IPS-20b (cell line): Measurements from ENCODE around the gene WBP2.
"Not testable (repeated sequence)": the region's sequence is repeated elsewhere in the genome, so short reads cannot be mapped to it uniquely, and the experiment has no call there.

Experiments used
- H3K27ac ChIP-seq: one replicate; pipeline ENCODE4 v1.5.1; 2013; ENCODE audit warnings: low read length
- H3K27me3 ChIP-seq: 2 replicates; pipeline ENCODE4 v1.6.1; 2013; ENCODE audit warnings: mild to moderate bottlenecking, low read length, inconsistent platforms; ENCODE audit not compliant: insufficient read depth
- H3K36me3 ChIP-seq: 2 replicates; pipeline ENCODE4 v1.6.1; 2013; ENCODE audit warnings: low read depth, mild to moderate bottlenecking, inconsistent platforms, low read length, moderate library complexity; ENCODE audit not compliant: insufficient read depth
- H3K4me1 ChIP-seq: 2 replicates; pipeline ENCODE4 v1.6.1; 2013; ENCODE audit warnings: mild to moderate bottlenecking, control low read depth, inconsistent platforms, low read length, moderate library complexity; ENCODE audit not compliant: insufficient read depth
- H3K4me3 ChIP-seq: 2 replicates; pipeline ENCODE4 v1.5.1; 2013; ENCODE audit warnings: mild to moderate bottlenecking, low read length, inconsistent platforms
- H3K9ac ChIP-seq: 2 replicates; pipeline ENCODE4 v1.6.1; 2013; ENCODE audit warnings: low read depth, mild to moderate bottlenecking, inconsistent platforms, low read length, moderate library complexity
- H3K9me3 ChIP-seq: 2 replicates; pipeline ENCODE4 v1.6.1; 2013; ENCODE audit warnings: mild to moderate bottlenecking, low read depth, low read length, inconsistent platforms; ENCODE audit not compliant: insufficient read depth

WBP2 gene

DNA sequence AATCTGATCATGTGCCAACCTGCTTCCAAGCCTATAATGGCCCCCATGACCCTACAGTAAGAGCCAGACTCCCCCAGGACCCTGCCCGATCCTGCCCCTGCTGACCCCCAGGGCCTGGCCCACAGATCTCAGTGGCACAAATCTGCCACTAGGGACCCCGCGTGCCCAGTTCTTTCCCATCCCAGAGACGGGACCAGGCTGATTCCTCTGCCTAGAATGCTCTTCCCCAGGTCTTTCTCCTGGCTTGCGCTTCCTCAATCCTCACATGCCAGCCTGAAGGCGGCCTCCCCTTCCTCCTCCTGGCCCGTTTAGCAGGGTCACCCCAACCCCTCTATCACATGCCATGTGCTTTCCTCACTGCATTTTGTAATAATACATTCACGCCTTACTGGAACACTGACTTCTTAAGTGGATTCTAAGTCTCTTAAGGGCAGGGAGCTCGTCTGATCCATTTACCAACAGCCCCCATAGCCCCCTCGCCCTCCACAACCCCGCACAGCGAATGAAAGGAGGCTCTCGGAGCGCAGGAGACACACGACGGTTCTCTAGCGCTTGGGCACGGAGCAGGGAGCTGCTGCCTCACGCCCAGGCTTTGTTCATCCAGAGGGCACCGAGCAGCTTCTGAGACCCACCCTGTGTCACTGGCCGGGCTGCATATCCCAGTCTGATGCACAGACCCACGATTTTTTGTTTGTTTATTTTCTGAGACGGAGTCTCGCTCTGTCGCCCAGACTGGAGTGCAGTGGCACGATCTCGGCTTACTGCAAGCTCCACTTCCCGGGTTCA lies 40.4 kb upstream of the WBP2 start:
- Histone ChIP-seq H3K9ac (peak overlapping the region; percentile 74; the same call in 1 of the 2 replicates), H3K36me3 (peaks cover 41% of the 10 kb centered on the region), H3K27me3 (no peaks in the 10 kb centered on the region), H3K4me3 (peak overlapping the region; percentile 67), H3K9me3 (no peaks in the 10 kb centered on the region), H3K4me1 (peaks cover 4% of the 10 kb centered on the region; the same call in 1 of the 2 replicates), H3K27ac (no peak overlapping the region)

DNA sequence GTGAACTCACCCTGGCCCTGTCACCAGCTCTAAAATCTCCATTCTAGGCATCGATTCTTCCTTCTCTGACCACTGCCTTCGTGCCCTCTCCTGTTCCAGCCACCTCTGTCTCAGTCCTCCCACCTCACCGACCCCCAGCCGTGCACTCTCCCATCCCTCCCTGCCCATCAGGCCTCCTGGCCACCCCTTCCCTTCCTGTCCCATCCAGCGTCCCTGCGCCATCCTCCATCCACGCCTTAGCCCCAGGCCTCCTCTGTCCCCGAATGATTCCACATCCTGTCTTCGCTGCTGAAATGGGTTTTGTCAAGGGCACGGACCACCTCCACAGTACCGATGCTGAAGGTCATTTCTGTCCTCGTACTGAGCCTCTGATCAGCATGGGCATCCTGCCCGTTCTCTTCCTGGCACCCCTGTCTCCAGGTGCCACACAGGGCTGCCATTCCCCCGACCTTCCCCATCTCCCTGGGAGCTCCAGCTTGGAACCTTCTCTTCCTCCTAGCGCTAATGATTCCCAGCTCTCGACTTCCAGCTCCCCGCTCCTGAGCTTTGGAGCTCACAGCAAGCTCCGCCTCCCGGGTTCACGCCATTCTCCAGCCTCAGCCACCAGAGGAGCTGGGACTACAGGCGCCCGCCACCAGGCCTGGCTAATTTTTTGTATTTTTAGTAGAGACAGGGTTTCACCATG lies 39.1 kb upstream of the WBP2 start:
- Histone ChIP-seq H3K27me3 (no peaks in the 10 kb centered on the region), H3K4me3 (no peak overlapping the region), H3K36me3 (peaks cover 36% of the 10 kb centered on the region), H3K4me1 (peaks cover 4% of the 10 kb centered on the region; the same call in 1 of the 2 replicates), H3K27ac (no peak overlapping the region), H3K9me3 (no peaks in the 10 kb centered on the region), H3K9ac (no peak overlapping the region)

DNA sequence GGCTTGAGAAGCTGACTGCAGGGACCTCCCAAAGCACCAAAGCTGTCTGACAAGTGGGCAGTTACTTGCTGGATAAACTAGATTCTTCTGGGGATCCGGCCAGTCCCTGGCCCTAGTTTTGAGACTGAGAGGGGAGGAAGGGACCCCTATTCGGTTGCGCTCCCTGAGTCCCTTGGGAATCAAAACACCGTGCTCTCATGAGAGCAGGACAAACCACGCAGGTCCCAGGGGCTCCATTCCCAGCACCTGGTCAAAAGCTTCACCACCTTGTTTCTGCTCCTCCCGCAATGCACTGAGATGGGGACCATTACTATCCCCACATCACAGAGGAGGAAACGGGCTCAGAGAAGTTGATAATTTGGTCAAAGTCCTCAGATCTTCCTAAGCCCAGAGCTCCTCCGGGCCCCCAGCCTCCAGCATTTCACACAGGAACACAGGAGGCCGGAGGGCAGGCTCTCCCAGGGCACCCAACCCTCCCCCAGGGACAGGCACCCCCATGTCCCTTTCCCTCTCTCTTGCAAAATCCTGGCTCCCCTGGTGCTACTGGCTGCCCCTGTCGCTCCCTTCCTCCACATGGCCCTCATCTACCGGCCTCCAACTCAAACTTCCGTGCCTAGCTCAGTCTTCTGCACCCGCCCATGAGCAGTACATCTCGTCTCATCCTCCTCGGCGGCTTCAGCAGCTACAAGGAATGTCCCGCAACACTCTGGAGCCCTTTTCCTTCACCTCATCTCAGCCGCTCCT lies 38.3 kb upstream of the WBP2 start:
- peaks cover 4% of the 10 kb centered on the region; the same call in 1 of the 2 replicates for H3K4me1 ChIP-seq
- no peak overlapping the region for H3K4me3 ChIP-seq
- peaks cover 30% of the 10 kb centered on the region for H3K36me3 ChIP-seq
- H3K9me3 ChIP-seq = no peaks in the 10 kb centered on the region
- H3K27me3 ChIP-seq = no peaks in the 10 kb centered on the region
- H3K9ac ChIP-seq = no peak overlapping the region
- no peak overlapping the region for H3K27ac ChIP-seq

DNA sequence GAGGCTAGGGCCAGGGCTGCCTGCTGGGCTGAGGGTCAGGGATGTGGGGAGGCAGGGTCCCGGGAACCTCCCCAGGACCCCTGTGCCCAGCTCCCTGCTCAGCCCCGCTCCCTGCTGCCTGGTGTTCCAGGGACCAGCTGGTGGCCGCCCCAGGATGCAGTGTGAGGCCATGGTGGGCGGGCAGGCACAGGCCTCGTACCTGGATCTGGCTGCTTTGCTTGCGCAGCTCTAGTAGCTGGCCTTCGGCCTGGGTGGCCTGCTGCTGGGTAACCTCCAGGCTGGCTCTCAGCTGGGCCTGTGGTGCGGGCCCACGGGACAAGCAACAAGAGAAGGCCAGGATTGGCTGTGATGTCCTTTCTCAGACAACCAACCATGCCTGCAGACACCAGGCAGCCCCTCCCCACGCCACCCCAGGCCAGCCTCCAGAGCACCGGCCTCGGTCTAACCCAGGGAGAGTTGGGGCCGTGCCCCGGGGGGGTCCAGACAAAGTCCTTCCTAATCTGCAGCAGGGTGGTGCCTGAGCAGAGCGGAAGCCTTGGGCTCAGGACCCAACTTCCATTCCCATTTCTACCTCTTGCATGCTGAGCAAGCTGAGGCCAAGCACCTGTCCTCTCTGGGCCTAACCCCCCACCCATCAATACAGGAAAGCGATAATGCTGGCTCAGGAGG lies 37.6 kb upstream of the WBP2 start:
- Histone ChIP-seq H3K36me3 (peaks cover 23% of the 10 kb centered on the region), H3K4me1 (peaks cover 4% of the 10 kb centered on the region; the same call in 1 of the 2 replicates), H3K9me3 (no peaks in the 10 kb centered on the region), H3K4me3 (no peak overlapping the region), H3K27ac (no peak overlapping the region), H3K9ac (no peak overlapping the region), H3K27me3 (no peaks in the 10 kb centered on the region)

DNA sequence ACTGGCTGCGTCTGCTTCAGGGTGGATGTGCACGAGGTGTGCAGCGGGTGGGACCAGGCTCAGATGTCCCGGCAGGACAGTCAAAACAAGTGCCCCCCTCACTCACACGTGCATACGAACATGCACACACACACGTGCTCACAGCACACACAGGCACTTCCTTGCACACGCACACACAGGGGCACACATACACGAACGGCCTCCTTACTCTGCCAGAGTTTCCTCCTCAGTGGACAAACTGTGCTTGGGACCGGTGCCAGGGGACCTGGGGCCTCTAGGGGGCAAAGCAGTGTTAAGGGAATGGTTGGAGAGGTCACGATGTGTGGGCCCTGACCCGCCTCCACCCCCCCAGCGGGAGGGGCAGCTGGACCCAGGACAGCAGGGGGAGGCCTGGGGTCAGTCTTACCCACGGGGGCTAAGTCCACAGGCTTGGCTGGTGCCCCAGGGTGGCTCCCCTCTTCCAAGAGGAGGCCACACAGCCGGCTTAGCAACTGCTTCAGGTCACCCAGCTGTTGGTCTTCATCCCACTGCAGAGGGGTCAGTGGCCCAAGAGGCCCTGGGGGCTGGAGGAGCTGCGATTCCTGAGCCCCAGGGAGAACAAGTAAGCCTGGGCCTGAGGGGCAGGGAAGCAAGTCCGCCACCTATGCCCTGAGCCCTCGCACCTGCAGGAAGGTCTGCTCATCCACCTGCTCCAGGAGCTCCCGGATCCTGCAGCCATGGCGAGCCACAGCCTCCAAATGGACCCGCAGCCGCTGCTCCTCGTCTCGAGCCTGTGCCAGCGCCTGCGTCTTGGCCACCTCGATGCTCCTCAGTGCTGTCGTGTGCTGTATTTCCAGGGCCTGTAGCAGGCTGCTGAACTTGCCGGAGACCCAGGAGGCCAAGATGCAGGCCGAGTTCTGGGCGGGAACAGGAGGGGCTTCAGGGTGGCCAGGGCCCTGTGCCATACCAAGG lies 36.7 kb upstream of the WBP2 start:
- Histone ChIP-seq H3K9ac (no peak overlapping the region), H3K9me3 (no peaks in the 10 kb centered on the region), H3K27me3 (no peaks in the 10 kb centered on the region), H3K27ac (no peak overlapping the region), H3K4me1 (peaks cover 4% of the 10 kb centered on the region; the same call in 1 of the 2 replicates), H3K4me3 (no peak overlapping the region), H3K36me3 (peaks cover 23% of the 10 kb centered on the region)

DNA sequence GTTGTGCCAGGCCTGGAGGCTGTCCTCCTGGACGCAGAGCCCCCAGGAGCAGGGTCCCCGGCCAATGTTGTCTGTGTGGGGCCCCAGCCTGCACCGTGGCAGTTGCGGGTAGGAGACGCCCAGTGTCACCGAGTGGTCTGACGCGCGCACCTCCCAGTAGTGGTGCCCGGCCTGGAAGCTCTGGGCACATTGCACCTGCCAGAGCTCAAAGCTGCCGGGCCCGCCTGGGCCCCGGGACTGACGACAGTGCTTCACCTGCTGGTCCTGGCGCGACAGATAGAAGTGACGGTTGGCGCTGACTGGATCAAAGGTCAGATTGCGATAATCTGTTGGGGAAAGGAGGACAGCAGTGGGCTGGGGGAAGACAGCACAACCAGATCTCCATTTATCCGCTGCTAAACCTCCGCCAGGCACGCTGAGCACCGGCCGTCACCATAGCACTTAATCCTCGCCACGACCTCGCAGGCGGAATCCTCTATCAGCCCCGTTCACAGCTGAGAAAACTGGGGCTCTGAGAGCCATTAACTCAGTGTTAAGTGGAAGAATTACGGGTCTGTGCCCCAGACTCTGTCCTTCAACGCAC lies 36.0 kb upstream of the WBP2 start:
- no peaks in the 10 kb centered on the region for H3K27me3 ChIP-seq
- H3K27ac ChIP-seq = no peak overlapping the region
- H3K4me1 ChIP-seq = peaks cover 4% of the 10 kb centered on the region; the same call in 1 of the 2 replicates
- peaks cover 23% of the 10 kb centered on the region for H3K36me3 ChIP-seq
- no peaks in the 10 kb centered on the region for H3K9me3 ChIP-seq
- no peak overlapping the region for H3K9ac ChIP-seq
- no peak overlapping the region for H3K4me3 ChIP-seq

DNA sequence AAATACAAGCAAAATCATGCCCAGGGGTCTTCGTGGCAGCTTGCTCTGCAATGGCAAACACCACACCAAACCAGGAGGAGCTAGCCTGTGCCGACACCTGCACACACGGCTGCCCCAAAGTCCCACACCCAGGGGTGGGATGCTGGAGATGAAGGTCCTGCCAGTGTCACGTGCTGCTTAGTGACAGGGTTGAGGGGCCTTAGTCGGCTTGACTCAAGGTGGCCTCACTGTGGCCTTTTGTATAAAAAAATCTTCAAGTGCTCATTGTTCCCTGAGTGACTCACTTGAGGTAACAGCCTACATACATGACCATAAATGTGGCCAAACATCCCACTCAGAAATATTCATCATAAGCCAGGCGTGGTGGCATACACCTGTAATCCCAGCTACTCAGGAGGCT lies 34.3 kb upstream of the WBP2 start:
- H3K27me3 ChIP-seq = no peaks in the 10 kb centered on the region
- no peak overlapping the region for H3K9ac ChIP-seq
- no peak overlapping the region for H3K27ac ChIP-seq
- peaks cover 23% of the 10 kb centered on the region for H3K36me3 ChIP-seq
- H3K4me3 ChIP-seq = no peak overlapping the region
- peaks cover 4% of the 10 kb centered on the region; the same call in 1 of the 2 replicates for H3K4me1 ChIP-seq
- no peaks in the 10 kb centered on the region for H3K9me3 ChIP-seq

DNA sequence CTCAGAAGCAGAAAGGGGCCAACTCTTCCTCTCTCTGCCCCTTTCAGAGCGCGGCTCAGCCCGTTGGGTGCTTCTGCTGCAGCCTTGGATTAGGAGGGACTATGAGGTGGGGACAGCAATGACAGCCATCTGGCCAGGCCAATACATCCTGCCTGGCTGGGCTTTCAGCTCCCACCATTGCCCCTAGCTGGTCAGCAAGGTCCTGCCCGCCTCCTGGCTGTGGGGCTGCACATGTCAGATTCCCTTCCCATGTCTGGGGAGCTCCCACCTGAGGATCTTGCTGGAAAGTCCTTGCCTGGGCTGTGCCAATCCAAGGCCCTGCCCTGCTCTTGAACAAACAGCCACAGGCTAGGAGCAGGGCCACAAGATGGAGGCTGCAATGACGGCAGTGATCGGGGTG lies 33.3 kb upstream of the WBP2 start:
- Histone ChIP-seq H3K27ac (no peak overlapping the region), H3K36me3 (peaks cover 23% of the 10 kb centered on the region)

DNA sequence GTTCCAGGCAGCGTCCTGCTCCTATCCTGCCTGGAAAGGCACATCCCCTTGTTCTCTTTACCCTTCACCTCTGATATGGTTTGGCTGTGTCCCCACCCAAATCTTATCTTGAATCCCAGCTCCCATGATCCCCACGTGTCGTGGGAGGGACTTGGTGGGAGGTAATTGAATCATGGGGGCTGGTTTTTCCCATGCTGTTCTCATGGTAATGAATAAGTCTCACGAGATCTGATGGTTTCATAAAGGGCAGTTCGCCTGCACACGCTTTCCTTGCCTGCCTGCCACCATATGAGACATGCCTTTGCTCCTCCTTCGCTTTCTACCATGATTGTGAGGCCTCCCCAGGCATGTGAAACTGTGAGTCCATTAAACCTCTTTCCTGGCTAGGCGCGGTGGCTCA lies 30.7 kb upstream of the WBP2 start:
- not testable (repeated sequence) for H3K9ac ChIP-seq, H3K27me3 ChIP-seq, H3K4me1 ChIP-seq, H3K9me3 ChIP-seq, H3K4me3 ChIP-seq, H3K27ac ChIP-seq
- peaks cover 12% of the 10 kb centered on the region for H3K36me3 ChIP-seq

More for the DNA sequence above, 33.3 kb upstream of the WBP2 start:
- Histone ChIP-seq H3K4me3 (no peak overlapping the region), H3K9me3 (no peaks in the 10 kb centered on the region), H3K9ac (no peak overlapping the region), H3K27me3 (no peaks in the 10 kb centered on the region), H3K4me1 (no peaks in the 10 kb centered on the region)

DNA sequence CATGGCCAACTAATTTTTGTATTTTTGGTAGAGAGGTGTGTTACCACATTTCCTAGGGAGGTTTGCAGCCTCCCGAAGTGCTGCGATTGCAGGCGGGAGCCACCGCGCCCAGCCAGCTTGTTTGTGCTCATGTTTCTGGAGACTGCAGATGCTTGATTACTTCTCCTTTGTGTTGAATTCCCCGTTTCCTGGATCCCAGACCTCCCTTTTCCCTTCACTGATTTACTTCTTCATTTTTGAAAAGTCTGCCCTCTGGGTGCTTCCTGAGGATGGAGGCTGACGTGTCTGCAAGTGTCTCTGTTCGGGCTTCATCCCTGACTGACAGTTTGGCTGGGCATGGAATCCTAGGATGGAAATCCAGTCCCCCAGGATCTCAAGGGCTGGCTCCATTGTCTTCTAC lies 30.3 kb upstream of the WBP2 start:
- H3K36me3 ChIP-seq = peaks cover 8% of the 10 kb centered on the region
- no peak overlapping the region for H3K9ac ChIP-seq
- peaks cover 8% of the 10 kb centered on the region; the same call in 1 of the 2 replicates for H3K27me3 ChIP-seq
- no peak overlapping the region for H3K4me3 ChIP-seq
- H3K27ac ChIP-seq = no peak overlapping the region
- no peaks in the 10 kb centered on the region for H3K9me3 ChIP-seq
- no peaks in the 10 kb centered on the region for H3K4me1 ChIP-seq
